HL-60 (cell line): Measurements from ENCODE around the gene CDPF1.

Source experiments
- POLR2AphosphoS5 ChIP-seq: IDR thresholded peaks from 2 replicates; pipeline ENCODE4 v1.6.1; 2012; ENCODE audit warnings: low read depth
- TF ChIP-seq, protein P1 (sequence below): IDR thresholded peaks from one replicate; pipeline ENCODE4 v1.5.1; 2011; ENCODE audit warnings: low read length, control low read depth, inconsistent platforms; ENCODE audit not compliant: insufficient read depth
- TF ChIP-seq, protein P2 (sequence below): IDR thresholded peaks from 2 replicates; pipeline ENCODE4 v1.6.1; 2012; ENCODE audit warnings: low read depth; ENCODE audit not compliant: insufficient replicate concordance

GRCh38 chr22:46280063-46280817, 30.1 kb upstream of the CDPF1 start:
- TF ChIP-seq, protein P1, sequence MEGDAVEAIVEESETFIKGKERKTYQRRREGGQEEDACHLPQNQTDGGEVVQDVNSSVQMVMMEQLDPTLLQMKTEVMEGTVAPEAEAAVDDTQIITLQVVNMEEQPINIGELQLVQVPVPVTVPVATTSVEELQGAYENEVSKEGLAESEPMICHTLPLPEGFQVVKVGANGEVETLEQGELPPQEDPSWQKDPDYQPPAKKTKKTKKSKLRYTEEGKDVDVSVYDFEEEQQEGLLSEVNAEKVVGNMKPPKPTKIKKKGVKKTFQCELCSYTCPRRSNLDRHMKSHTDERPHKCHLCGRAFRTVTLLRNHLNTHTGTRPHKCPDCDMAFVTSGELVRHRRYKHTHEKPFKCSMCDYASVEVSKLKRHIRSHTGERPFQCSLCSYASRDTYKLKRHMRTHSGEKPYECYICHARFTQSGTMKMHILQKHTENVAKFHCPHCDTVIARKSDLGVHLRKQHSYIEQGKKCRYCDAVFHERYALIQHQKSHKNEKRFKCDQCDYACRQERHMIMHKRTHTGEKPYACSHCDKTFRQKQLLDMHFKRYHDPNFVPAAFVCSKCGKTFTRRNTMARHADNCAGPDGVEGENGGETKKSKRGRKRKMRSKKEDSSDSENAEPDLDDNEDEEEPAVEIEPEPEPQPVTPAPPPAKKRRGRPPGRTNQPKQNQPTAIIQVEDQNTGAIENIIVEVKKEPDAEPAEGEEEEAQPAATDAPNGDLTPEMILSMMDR, result no peak
- no peak for TF ChIP-seq POLR2AphosphoS5
- TF ChIP-seq, protein P2, sequence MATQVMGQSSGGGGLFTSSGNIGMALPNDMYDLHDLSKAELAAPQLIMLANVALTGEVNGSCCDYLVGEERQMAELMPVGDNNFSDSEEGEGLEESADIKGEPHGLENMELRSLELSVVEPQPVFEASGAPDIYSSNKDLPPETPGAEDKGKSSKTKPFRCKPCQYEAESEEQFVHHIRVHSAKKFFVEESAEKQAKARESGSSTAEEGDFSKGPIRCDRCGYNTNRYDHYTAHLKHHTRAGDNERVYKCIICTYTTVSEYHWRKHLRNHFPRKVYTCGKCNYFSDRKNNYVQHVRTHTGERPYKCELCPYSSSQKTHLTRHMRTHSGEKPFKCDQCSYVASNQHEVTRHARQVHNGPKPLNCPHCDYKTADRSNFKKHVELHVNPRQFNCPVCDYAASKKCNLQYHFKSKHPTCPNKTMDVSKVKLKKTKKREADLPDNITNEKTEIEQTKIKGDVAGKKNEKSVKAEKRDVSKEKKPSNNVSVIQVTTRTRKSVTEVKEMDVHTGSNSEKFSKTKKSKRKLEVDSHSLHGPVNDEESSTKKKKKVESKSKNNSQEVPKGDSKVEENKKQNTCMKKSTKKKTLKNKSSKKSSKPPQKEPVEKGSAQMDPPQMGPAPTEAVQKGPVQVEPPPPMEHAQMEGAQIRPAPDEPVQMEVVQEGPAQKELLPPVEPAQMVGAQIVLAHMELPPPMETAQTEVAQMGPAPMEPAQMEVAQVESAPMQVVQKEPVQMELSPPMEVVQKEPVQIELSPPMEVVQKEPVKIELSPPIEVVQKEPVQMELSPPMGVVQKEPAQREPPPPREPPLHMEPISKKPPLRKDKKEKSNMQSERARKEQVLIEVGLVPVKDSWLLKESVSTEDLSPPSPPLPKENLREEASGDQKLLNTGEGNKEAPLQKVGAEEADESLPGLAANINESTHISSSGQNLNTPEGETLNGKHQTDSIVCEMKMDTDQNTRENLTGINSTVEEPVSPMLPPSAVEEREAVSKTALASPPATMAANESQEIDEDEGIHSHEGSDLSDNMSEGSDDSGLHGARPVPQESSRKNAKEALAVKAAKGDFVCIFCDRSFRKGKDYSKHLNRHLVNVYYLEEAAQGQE, result no peak
